Measurements from ENCODE around the gene RFT1.

DNA sequence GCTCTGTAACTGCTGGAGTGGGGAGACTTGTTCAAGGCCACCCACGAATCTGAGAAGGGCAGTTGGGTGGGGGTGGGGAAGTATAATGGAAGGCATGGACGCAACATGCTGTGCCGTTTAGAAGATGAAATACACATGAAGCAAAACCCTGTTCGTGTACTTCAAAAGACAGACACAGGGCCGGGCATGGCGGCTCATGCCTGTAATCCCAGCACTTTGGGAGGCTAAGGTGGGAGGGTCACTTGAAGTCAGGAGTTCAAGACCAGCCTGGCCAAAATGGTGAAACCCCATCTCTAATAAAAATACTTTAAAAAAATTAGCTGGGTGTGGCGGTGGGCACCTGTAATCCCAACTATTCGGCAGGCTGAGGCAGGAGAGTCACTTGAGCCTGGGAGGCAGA, 47.5 kb downstream of the RFT1 start:
- TF ChIP-seq, protein P1, sequence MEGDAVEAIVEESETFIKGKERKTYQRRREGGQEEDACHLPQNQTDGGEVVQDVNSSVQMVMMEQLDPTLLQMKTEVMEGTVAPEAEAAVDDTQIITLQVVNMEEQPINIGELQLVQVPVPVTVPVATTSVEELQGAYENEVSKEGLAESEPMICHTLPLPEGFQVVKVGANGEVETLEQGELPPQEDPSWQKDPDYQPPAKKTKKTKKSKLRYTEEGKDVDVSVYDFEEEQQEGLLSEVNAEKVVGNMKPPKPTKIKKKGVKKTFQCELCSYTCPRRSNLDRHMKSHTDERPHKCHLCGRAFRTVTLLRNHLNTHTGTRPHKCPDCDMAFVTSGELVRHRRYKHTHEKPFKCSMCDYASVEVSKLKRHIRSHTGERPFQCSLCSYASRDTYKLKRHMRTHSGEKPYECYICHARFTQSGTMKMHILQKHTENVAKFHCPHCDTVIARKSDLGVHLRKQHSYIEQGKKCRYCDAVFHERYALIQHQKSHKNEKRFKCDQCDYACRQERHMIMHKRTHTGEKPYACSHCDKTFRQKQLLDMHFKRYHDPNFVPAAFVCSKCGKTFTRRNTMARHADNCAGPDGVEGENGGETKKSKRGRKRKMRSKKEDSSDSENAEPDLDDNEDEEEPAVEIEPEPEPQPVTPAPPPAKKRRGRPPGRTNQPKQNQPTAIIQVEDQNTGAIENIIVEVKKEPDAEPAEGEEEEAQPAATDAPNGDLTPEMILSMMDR (IDR thresholded peaks at IDR 0.05) = no peak
- TF ChIP-seq POLR2A (IDR thresholded peaks at IDR 0.05) = no peak

All from uterus (tissue), 2 donors.